ENCODE results near the gene IMPA2. TPM values are rescaled to one million over a fixed set of nuclear protein-coding genes. Genes with fewer than 3 reads are reported as not detected.
A peak's percentile ranks its signal among the peaks of the same experiment; 100 is the strongest.

The IMPA2 gene
- total and polyA plus RNA-seq, 2 of the 13 experiments (the other 11 are each of a cell fraction or from before 2014, with no cell fraction given): 37.8 to 71.8 TPM

DNA sequence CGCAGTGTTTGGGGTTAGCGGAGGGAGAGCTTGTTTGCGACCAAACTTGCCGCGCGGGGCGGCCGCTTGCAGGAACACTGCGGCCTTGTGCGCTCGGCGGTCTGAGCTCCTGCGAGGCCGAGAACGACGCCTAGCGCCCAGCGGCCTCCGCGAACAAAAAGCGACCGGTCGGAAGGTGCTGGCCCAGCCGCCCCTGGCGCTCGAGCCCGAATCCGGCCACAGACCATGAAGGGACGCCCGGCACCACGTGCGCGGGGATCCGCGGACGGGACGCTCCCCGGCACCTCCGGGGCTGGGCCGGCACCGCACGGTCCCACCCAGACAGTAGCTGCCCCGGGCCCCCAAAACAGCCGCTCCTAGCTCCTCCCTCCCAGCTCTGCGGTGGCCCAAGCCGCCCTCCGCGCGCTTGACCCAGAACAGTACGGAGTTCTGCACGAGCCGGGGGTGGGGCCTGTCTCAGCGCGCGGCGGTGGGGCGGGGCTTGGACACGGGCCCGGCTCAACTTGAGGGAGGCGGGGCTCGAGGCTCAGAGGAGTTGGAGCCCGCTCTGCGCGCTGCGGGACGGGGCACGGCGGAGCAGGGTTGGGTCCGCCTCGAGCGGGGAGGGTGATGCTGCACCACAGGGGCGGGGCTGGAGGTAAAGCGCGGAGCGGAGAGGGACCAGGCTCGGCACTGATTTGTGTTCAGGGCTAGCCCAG lies 664 bp upstream of the IMPA2 start (continued):
- TF ChIP-seq, protein P1, sequence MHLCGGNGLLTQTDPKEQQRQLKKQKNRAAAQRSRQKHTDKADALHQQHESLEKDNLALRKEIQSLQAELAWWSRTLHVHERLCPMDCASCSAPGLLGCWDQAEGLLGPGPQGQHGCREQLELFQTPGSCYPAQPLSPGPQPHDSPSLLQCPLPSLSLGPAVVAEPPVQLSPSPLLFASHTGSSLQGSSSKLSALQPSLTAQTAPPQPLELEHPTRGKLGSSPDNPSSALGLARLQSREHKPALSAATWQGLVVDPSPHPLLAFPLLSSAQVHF (CRISPR knock-in tag; IDR thresholded peaks at IDR 0.05): no peak; the same call in 1 of the 2 replicates
- TF ChIP-seq FOXK2 (IDR thresholded peaks at IDR 0.05) (no peak), STAT5B (CRISPR knock-in tag; IDR thresholded peaks at IDR 0.05) (no peak), SAFB2 (CRISPR knock-in tag; IDR thresholded peaks at IDR 0.05; ENCODE audit: borderline replicate concordance, low read depth) (peak; percentile 90), ZNF430 (CRISPR knock-in tag; IDR thresholded peaks at IDR 0.05) (peak; percentile 52; the same call in 1 of the 2 replicates), HDAC1 (CRISPR knock-in tag; IDR thresholded peaks at IDR 0.05) (peak; percentile 87), ZBTB1 (CRISPR knock-in tag; IDR thresholded peaks at IDR 0.05; ENCODE audit: borderline replicate concordance) (no peak; the same call in 1 of the 2 replicates), ZNF564 (CRISPR knock-in tag; IDR thresholded peaks at IDR 0.05) (peak; percentile 87; the same call in 1 of the 2 replicates), RFX5 (IDR thresholded peaks at IDR 0.05; ENCODE audit: low read depth, low read length) (no peak), NFRKB (IDR thresholded peaks at IDR 0.05) (no peak), ZMAT3 (CRISPR knock-in tag; conservative IDR thresholded peaks at IDR 0.05) (0 out of 2 replicates have a peak, but pooled peaks have one; percentile 82), JDP2 (CRISPR knock-in tag; IDR thresholded peaks at IDR 0.05; ENCODE audit: borderline replicate concordance) (no peak), ESRRA (CRISPR knock-in tag; IDR thresholded peaks at IDR 0.05; ENCODE audit: low read depth) (no peak; the same call in 1 of the 2 replicates), SNRNP70 (IDR thresholded peaks at IDR 0.05; ENCODE audit: low read depth, low read length) (no peak), ATF7-NPFF (CRISPR knock-in tag; IDR thresholded peaks at IDR 0.05; ENCODE audit: low read depth) (peak; percentile 87), ZKSCAN8 (CRISPR knock-in tag; IDR thresholded peaks at IDR 0.05; ENCODE audit: borderline replicate concordance) (no peak), AKAP8 (CRISPR knock-in tag; IDR thresholded peaks at IDR 0.05) (no peak)
- TF ChIP-seq, protein P2, sequence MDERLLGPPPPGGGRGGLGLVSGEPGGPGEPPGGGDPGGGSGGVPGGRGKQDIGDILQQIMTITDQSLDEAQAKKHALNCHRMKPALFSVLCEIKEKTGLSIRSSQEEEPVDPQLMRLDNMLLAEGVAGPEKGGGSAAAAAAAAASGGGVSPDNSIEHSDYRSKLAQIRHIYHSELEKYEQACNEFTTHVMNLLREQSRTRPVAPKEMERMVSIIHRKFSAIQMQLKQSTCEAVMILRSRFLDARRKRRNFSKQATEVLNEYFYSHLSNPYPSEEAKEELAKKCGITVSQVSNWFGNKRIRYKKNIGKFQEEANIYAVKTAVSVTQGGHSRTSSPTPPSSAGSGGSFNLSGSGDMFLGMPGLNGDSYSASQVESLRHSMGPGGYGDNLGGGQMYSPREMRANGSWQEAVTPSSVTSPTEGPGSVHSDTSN (CRISPR knock-in tag; IDR thresholded peaks at IDR 0.05): no peak
- TF ChIP-seq, protein P3, sequence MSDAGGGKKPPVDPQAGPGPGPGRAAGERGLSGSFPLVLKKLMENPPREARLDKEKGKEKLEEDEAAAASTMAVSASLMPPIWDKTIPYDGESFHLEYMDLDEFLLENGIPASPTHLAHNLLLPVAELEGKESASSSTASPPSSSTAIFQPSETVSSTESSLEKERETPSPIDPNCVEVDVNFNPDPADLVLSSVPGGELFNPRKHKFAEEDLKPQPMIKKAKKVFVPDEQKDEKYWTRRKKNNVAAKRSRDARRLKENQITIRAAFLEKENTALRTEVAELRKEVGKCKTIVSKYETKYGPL (CRISPR knock-in tag; IDR thresholded peaks at IDR 0.05): no peak
- TF ChIP-seq, protein P4, sequence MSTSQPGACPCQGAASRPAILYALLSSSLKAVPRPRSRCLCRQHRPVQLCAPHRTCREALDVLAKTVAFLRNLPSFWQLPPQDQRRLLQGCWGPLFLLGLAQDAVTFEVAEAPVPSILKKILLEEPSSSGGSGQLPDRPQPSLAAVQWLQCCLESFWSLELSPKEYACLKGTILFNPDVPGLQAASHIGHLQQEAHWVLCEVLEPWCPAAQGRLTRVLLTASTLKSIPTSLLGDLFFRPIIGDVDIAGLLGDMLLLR (CRISPR knock-in tag; IDR thresholded peaks at IDR 0.05): peak; percentile 89
- TF ChIP-seq, protein P5, sequence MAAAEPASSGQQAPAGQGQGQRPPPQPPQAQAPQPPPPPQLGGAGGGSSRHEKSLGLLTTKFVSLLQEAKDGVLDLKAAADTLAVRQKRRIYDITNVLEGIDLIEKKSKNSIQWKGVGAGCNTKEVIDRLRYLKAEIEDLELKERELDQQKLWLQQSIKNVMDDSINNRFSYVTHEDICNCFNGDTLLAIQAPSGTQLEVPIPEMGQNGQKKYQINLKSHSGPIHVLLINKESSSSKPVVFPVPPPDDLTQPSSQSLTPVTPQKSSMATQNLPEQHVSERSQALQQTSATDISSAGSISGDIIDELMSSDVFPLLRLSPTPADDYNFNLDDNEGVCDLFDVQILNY (CRISPR knock-in tag; conservative IDR thresholded peaks at IDR 0.05): no peak; the same call in 1 of the 2 replicates
- TF ChIP-seq, protein P6, sequence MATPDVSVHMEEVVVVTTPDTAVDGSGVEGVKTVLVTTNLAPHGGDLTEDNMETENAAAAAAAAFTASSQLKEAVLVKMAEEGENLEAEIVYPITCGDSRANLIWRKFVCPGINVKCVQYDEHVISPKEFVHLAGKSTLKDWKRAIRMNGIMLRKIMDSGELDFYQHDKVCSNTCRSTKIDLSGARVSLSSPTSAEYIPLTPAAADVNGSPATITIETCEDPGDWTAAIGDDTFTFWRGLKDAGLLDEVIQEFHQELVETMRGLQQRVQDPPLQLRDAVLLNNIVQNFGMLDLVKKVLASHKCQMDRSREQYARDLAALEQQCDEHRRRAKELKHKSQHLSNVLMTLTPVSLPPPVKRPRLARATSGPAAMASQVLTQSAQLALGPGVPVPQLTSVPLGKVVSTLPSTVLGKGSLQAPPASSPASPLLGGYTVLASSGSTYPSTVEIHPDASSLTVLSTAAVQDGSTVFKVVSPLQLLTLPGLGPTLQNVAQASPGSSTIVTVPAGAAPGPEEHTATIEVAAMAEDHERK (CRISPR knock-in tag; IDR thresholded peaks at IDR 0.05; ENCODE audit: low read depth): 0 out of 2 replicates have a peak, but pooled peaks have one; percentile 20
- TF ChIP-seq, protein P7, sequence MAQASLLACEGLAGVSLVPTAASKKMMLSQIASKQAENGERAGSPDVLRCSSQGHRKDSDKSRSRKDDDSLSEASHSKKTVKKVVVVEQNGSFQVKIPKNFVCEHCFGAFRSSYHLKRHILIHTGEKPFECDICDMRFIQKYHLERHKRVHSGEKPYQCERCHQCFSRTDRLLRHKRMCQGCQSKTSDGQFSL (CRISPR knock-in tag; IDR thresholded peaks at IDR 0.05): no peak

Data from HepG2 (cell line).